HG03159 (cell line): ENCODE results near the gene CEP104.
"Not testable (repeated sequence)": the region's sequence is repeated elsewhere in the genome, so short reads cannot be mapped to it uniquely, and the experiment has no call there.

ENCODE experiments used
- ATAC-seq: cut with Tn5 transposase; IDR thresholded peaks from one replicate; pipeline ENCODE4 v1.9.1; 2021; ENCODE audit warnings: mild to moderate bottlenecking, moderate library complexity; ENCODE audit not compliant: unreplicated experiment

The CEP104 gene

DNA sequence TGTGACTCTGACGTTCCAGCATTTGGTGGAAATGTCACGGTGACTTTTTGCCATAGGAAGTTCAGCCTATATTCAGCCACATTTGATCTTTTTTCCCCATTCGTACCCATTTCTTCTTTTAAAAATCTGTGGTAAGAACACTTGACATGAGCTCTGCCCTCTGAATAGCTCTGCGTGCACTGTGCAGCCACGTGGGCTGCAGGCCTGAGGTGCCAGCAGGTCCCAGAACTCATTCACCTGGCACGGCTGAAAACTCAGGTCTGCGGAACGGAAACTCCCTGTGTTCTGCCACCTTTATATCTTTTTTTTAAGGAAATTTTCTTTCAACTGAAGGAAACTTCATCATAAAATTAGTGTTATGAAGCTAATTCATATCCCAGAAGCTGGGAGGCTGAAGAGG lies 28.6 kb downstream of the CEP104 start:
- no peak for ATAC-seq

DNA sequence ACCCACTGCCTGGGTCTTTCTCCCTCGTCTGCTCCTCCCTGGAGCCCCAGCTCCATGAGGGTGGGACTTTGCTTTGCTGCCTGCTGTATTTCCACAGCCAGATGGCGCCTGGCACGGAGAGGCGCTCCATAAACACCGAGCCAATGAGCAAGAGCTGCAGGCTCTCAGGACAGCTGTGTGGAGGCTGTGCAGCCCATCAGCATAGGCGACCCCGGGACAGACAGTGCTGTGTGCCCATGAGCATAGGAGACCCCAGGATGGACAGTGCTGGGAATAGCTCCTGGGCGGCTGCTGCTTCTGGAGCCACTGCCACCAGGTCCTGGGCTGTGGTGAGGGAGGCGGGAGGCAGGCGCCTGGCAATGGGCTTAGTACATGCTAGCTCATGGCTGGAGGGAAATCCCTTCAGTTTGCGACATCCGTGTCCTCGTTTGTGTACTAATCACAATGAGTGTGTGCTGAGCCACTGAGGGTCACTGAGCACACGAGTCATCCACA lies 29.2 kb downstream of the CEP104 start:
- ATAC-seq: no peak

DNA sequence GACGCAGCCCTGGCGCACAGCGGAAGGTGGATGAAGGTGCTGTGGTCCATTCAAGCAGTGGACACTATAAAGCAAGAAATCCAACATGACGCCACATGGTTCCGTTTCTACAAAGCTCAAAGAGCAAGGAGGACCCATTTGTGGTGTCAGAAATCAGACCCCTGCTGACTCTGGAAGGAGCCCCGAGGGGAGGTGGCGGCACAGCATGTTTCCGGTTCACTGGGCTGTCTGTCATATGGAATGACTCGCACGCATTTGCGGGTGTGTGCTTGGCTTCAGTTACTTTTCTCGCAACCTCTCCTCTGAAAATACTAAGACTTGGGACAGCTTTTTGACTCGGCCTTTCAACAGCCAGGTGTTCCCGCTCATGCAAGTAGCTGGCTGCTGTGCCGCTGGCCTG lies 31.7 kb downstream of the CEP104 start:
- ATAC-seq: no peak

DNA sequence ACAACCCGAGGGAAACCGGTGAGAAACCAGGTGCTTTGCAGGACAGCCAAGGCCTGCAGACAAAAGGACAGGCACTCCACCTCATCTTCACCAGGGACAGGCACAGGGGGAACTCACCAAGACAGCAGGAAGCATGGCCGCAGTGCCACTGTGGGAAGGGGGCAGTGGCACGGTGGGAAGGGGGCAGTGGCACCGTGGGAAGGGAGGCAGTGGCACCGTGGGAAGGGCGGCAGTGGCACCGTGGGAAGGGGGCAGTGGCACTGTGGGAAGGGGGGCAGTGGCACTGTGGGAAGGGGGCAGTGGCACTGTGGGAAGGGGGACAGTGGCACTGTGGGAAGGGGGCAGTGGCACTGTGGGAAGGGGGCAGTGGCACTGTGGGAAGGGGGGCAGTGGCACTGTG lies 32.4 kb downstream of the CEP104 start:
- ATAC-seq: no peak

DNA sequence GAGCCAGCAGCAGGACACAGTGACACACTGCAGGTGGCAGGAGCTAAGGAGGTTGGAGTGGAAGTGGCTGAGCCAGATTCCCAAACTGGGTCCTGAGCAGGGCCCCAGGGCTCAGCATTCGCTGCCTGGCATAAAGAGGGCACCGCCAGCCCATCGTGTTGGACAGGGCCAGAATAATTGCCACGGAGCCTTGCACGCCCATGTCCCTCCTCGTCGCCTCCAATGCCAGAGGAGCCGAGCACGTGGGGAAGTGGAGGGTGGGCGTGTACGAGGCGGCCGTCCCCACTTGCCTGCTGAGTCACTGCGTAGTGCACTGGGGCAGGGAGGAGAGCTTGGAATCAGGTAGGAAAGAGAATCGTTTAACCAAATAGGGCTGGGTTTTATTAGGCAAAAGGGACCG lies 34.6 kb downstream of the CEP104 start:
- no peak for ATAC-seq

DNA sequence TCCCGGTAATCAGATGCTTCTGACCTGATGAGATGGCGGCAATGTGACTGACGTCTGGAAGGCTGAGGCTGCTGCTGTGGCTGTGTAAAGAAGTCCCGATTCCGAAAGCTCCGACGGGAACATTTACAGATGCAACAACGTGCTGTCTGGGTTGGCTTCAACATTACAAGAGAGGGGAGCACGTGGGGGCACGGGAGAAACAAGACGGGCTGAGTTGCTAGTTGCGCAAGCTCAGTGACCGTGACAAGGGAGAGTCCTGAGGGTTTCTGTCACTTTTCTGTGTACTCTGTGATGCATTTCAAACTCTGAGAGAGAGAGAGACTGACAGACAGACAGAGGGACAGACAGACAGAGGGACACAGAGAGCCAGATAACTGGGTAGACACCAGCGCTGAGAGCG lies 35.1 kb downstream of the CEP104 start:
- ATAC-seq: no peak

DNA sequence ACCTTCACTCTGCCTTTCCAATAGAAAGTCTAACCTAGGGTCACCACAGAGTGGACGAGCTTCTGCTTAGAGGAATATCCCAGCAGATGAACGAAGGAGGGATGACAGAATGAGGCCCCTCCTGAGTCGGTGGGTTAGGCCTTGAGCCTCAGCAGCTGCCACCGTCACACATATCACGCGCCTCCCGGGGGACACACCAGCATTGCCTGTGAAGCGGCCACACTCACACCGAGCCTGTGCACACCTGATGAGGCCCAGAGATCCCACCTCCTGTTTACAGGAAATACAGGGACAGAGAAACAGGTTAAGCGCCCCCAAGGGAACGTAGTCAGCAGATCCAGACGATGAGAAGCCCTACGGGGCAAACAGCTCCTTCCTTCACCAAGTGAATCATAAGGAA lies 35.6 kb downstream of the CEP104 start:
- ATAC-seq: no peak

DNA sequence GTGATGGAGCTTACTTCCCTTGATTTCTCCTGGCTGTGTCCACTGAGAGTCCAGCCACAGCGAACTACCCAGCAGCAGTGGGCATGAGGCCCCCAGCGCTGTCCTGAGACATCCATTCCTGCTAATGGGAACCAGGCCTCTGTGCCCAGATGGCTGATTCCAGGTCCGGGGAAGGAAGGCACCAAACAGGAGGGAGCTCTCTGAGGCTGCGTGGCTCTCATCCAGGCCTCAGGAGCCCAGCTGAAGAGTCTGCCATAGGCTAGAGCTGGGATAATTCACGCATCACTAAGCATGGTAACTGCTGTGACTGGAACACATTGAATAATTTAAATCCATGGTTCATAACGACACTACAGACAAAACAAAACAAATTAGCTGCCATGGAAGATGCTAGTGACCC lies 36.0 kb downstream of the CEP104 start:
- no peak for ATAC-seq

DNA sequence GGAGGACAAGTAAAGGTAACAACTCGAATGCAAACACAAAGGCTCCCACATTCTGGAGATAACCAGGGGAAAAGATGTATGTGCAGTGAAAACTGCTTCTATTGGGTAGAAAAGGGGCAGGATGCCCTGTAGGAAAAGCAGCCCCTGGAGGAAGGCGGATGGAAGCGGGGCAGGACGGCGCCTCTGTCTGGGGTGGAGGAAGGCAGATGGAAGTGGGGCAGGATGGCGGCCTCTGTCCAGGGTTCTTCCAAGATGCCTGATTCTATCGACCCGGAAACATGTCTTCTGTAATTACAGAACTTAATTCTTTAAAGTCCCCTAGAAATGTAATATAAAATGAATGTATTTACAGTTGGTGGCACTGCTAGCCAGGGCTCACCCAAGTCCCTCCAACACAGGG lies 36.7 kb downstream of the CEP104 start:
- ATAC-seq: no peak

DNA sequence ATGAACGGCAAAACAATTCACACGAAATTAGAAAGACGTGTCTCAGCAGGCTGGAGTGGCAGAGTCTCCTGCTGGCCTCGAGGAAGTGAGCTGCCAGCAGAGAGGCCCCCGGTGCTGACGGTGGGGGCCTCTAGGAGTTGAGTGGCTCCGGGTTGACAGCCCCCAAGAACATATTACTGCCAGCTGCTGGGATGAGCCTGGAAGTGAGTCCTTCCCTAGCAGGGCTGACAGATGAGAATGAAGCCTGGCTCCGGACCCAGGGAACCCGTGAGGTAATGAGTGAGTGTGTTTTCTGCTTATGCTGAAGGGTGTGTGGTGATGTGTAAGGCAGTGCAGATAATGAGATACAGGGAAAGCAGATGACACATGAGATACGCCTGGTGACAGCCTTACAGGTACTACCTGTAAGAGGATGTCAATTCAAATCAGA lies 37.2 kb downstream of the CEP104 start:
- ATAC-seq: no peak

DNA sequence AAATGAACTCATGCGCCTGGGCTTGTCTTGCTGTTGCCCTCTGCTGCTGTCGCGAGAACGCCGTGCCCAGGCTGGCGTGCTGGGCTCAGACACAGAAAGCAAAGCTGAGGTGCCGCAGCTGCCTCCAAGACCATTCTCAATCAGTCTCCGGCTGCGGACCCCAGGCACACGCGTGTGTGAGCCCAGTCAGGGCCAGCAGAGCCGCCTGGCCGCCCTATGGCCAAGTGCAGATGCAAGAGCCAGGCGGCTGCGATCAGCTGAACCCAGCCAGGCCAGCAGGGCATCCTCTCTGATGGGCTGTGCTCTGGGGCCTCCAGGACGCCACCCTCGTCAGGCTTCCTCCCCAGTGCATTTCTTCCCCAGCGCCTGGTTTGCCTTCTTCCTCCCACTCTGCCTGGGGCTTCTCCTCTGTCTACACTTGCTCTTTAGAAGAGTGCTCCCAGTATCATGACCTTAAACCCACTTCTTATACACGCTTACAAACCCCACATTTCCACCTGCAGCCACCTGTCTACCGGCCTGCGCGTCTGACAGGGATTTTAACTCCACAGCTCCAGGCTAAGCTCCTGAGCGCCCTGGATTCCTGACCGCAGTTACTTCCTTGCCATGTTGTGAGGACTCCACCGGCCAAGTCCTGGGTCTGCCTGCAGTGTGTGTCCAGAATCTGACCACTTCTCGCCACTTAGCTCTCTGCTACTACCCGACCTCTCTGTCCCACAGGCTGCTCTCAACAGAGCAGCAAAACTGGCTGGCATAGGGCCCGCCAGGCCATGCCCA lies 39.0 kb downstream of the CEP104 start:
- ATAC-seq: no peak

DNA sequence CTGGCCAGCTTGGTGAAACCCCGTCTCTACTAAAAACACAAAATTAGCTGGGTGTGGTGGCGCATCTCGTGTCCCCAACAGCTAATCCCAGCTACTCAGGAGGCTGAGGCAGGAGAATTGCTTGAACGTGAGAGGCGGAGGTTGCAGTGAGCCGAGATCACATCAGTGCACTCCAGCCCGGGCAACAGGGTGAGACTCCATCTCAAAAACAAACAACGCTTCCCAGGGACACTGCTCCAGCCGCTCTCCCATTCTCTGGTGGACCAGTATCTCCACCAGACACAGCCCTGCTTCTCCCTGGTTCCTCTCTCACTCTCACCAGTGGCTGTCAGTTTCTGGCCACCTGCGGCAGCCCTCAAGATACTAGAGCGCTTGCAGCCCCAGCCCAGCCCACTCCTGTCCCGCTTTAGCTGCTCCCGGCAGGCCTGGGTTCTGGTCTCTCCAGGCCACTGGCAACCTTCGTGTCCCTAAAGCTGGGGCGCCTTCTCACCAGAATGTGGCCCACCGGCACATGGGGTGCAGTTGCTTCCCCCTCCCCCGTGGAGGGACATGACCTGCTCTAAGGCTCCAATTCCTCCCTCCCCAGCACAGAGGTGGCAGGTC lies 39.8 kb downstream of the CEP104 start:
- ATAC-seq: no peak

DNA sequence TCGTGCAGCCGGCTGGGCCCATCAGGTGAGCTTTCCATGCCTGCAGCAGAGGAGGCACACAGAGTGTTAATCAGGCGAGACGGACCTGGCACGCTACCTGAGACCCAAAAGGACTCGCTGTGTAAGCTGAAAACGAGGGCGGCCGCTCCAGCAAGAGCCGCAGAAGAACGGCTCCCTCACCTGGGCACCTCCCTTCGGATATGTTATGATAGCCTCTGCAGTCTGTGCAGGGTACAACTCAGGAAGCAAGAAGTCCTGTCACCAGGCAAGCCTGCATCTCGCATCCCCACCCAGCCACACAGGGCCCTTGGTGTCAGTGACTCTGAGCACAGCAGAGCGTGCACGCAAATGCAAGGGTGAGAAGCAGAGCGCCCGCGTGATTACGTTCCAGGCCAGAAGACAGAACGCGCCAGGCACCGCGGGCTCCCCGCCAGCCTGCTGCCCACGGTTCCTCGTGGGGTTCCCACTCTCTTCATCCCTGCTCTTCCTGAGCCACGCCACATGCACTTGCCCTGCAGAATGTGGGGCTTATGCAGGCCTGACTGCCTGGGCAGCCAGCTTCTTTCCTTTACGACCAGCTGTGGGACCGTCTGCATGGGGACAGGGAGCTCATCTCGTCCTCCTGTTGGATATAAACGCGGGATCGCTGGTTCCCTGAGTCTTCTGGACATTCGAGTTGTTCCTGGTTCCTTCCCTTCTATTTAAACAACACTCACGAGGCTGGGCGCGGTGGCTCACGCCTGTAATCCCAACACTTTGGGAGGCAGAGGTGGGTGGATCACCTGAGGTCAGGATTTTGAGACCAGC lies 40.5 kb downstream of the CEP104 start:
- no peak for ATAC-seq

DNA sequence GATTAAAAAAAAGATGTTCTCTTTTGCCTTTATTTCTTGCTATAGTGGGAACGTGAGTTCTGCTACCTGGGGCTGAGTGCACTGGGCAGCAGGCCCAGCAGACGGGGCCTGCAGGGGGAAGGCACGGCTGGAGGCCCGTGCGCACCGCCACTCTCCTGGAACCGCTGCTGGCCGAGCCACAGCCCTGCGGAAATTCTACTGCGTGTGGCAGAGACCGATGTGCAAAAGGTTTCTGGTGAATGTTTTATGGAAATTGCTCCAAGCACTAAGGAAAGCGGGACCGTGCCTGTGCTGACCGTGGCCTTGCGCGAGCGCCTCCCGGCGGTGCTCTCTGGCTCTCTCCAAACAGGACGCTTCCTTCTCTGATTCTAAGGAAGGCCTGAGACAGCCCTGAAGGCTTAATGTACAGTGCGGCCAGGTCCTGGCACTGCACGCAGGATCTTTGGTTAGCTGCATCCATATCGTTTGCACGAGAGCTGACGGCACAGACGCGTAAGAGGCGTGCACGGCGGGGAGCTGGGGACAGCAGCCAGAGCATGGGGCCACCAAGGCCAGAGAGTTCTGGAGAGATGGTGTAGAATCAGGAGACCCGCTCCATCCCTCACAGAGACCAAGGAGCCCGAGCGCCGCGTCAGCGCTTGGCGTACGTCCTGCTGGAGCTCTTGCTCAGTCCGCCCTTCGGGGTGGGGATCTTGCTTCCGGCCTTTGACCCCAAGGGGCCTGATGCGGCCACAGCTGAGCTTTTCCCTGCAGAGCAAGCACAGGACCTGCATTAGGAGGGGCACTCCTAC lies 42.0 kb downstream of the CEP104 start:
- no peak for ATAC-seq

DNA sequence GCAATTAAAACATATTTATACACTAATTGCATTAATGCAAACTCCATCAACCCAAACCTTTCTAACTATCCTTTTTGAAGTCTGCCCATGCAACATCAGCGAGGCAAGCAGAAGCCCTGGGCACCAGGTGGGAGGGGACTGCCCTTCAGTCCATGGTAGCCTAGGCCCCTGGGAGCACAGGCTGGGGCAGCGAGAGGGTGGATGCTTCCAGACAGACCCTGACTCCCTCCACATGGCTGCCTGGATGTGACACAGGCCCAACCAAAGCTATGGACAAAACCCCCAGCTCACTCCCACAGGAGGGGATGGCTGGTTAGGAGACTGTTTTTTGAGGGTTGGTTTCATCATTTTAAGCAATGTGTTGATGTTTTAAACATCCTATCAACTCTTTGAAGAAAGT lies 42.9 kb downstream of the CEP104 start:
- no peak for ATAC-seq

DNA sequence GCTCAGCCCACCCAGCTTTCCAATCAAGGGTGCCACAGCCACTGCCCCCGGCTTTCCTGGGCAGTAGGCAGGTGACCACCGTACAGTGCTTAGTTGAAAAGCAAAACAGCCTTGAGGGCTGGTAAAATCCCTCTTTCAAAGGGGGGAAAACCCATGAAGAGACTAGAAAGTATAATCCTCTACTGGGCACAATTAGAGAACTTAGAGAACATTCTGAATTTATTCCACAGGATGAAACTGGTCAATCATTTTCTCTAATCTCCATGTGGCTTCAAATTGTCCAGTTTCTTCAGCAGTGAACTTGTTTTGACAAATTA lies 45.5 kb downstream of the CEP104 start:
- no peak for ATAC-seq

DNA sequence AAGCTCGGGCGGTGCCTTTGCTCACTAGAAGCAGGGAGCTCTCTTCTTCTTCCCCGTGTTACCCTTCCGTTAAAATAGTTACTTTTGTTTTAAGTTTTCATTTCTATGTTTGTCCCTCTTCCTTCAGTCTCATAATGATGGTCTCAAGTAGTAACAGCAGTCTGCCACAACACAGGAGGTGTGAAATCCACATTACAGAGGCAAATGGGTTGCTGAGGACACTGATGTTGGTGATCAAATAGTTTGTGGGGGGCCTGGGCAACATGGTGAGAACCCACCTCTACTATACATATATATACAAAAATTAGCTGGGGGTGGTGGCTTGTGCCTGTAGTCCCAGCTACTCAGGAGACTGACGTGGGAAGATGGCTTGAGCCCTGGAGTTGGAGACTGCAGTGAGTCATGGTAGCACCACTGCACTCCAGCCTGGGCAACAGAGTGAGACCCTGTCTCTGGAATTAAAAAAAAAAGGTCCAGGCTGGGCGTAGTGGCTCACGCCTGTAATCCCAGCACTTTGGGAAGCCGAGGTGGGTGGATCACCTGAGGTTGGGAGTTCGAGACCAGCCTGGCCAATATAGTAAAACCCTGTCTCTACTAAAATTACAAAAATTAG lies 46.8 kb downstream of the CEP104 start:
- not testable (repeated sequence) for ATAC-seq

DNA sequence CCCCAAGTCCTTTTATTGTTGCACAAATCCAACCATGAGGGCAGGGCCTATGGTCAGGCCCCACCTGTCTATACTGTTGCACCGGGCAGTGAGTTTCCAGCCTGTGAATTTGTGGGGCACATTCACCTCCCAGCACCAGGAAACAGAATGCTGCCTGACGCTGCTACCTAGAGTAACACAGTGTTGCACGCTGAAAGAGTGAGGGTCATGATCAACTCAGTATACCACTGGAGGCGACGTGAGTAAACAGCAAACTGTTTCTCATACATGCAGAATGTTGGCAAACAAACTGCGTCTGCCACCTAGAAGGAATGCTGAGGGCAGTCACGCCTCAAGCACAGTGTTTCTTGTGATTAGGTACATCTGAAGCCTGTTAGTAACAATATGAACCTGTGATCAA lies 47.3 kb downstream of the CEP104 start:
- no peak for ATAC-seq

DNA sequence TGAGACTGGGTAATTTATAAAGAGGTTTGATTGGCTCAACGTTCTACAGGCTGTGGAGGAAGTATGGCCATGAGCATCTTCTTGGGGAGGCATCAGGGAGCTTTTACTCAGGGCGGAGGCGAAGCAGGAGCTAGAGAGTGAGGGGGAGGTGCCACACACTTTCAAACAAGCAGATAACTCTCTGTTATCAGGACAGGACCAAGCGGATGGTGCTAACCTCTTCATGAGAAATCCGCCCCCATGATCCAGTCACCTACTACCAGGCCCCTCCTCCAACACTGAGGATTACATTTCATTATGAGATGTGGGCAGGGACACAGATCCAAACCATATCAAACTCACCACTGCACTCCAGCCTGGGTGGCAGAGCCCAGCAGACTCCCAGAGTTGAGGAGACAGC lies 49.2 kb downstream of the CEP104 start:
- no peak for ATAC-seq

DNA sequence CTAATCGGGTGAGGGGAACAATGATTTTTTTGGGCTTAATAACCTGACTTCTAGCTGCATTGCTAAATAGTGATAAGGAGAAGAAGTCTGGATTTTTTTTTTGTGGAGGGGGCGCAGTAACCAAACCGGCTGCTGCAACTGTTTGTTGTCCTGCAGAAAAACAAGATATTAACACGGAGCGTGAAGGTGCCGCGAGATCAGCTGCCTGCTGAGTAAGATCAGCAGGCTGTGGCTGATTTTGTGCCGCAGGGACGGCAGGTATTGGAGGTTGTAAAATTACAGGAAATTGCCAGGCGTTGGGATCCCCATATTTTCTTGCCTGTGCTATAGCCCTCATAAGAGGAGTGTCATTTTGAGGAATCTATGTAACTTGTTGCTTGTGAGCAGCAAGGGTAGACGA lies 52.0 kb downstream of the CEP104 start:
- ATAC-seq: no peak

DNA sequence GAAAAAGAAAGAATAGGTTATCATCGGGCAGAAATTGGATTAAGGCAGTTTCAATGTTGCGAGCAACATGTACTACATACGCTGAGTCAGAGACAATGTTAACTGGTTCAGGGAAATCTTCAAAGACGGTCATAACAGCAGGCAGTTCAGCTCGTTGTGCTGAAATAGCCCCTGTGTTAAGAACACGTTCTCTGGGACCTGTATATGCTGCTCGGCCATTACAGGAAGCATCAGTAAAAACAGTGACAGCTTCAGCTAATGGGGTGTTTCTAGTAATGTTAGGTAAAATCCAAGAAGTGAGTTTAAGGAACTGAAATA lies 52.4 kb downstream of the CEP104 start:
- ATAC-seq: not testable (repeated sequence)
